AG04450 (cell line): ENCODE results near the gene HTT. TPM values are rescaled to one million over a fixed set of nuclear protein-coding genes. Genes with fewer than 3 reads are reported as not detected.

Source experiments
- CTCF ChIA-PET: fragments of 300-600, 350-600 bp; formaldehyde crosslinking; extraction: SDS; loops from one replicate; lab custom pipeline; 2022; ENCODE audit warnings: antibody characterized with exemption, inconsistent platforms; lab: Charles Lee
- POLR2A ChIA-PET: fragments of 350-600 bp; formaldehyde crosslinking; extraction: SDS; loops from one replicate; lab custom pipeline; 2021; ENCODE audit warnings: antibody characterized with exemption, inconsistent platforms; lab: Yijun Ruan, JAX
- DNase-seq: peaks from one replicate; pipeline ENCODE4 v3.0.0-alpha.2; 2011; ENCODE audit warnings: low read depth, low spot score
- H3K27ac ChIP-seq: one replicate; pipeline ENCODE4 v1.5.1; 2012; ENCODE audit warnings: low read depth, low read length, control low read depth
- H3K27me3 ChIP-seq: one replicate; pipeline ENCODE4 v1.6.0; 2012; ENCODE audit warnings: low read length; ENCODE audit not compliant: control insufficient read depth, insufficient read depth
- H3K4me3 ChIP-seq: 2 replicates; pipeline ENCODE4 v1.5.1; 2011; ENCODE audit warnings: mild to moderate bottlenecking, low read depth, low read length, control low read depth
- H3K9me3 ChIP-seq: 2 replicates; pipeline ENCODE4 v1.5.1; 2012; ENCODE audit warnings: low read length; ENCODE audit not compliant: control insufficient read depth, insufficient read depth
- CTCF ChIP-seq: IDR thresholded peaks from 2 replicates; pipeline ENCODE4 v1.5.1; 2011; ENCODE audit warnings: low read depth, low read length, control low read depth, inconsistent platforms
- polyA plus RNA-seq: library from polyadenylated mRNA; depleted of rRNA; stranded (reverse); fragments of >200 nt; gene quantifications from 2 replicates; pipeline ENCODE4 v1.2.3, GENCODE V29; 2011

Gene HTT
- polyA plus RNA-seq, 1 experiment = 14.5 TPM

GRCh38 chr4:3284734-3285557 is 210.5 kb downstream of the HTT start:
- no peak overlapping the region for H3K4me3 ChIP-seq
- peaks cover 32% of the 10 kb centered on the region for H3K27me3 ChIP-seq
- POLR2A ChIA-PET = no interaction called here
- CTCF ChIA-PET = no interaction called here
- peaks cover 4% of the 10 kb centered on the region for H3K9me3 ChIP-seq
- no peak overlapping the region for H3K27ac ChIP-seq
- no peak for TF ChIP-seq CTCF
- DNase-seq = no peak

GRCh38 chr4:3285558-3286334 is 211.3 kb downstream of the HTT start:
- CTCF ChIA-PET = no interaction called here
- no peak for DNase-seq
- H3K27me3 ChIP-seq = peaks cover 28% of the 10 kb centered on the region
- H3K4me3 ChIP-seq = no peak overlapping the region
- POLR2A ChIA-PET = no interaction called here
- peaks cover 4% of the 10 kb centered on the region for H3K9me3 ChIP-seq
- TF ChIP-seq CTCF = no peak
- H3K27ac ChIP-seq = no peak overlapping the region

- no peak overlapping the region for H3K4me3 ChIP-seq
Measured at GRCh38 chr4:3286335-3287175, 212.1 kb downstream of the HTT start.

GRCh38 chr4:3287271-3287971 is 212.9 kb downstream of the HTT start:
- Histone ChIP-seq H3K27me3 (peaks cover 23% of the 10 kb centered on the region), H3K4me3 (no peak overlapping the region), H3K9me3 (peaks cover 4% of the 10 kb centered on the region; the same call in 1 of the 2 replicates), H3K27ac (no peak overlapping the region)
- DNase-seq = no peak
- ChIA-PET POLR2A (interaction anchor here (0.6 kb wide), 1 partner anchor 245 kb away, joined by 5 read pairs; the partner anchor contains the start of gene LRPAP1), CTCF (interaction anchor here (1.5 kb wide), 1 partner anchor 14 kb away, joined by 3 read pairs; no protein-coding TSS in a partner anchor)
- no peak for TF ChIP-seq CTCF

More at GRCh38 chr4:3286335-3287175, 212.1 kb downstream of the HTT start:
- DNase-seq = no peak
- peaks cover 4% of the 10 kb centered on the region for H3K9me3 ChIP-seq
- H3K27me3 ChIP-seq = peaks cover 26% of the 10 kb centered on the region
- no peak for TF ChIP-seq CTCF
- CTCF ChIA-PET = interaction anchor here (1.5 kb wide), 1 partner anchor 13 kb away, joined by 3 read pairs; no protein-coding TSS in a partner anchor
- no peak overlapping the region for H3K27ac ChIP-seq
- POLR2A ChIA-PET = no interaction called here
